ENCODE measurements around the gene CNGA2.
A peak's percentile ranks its signal among the peaks of the same experiment; 100 is the strongest.

Gene CNGA2

GRCh38 chrX:151712253-151712652 lies 22.3 kb upstream of the CNGA2 start:
- DNase-seq = no peak

- DNase-seq = peak in 1 of 5 donors; percentile 2
Observed at GRCh38 chrX:151713849-151714248, 20.7 kb upstream of the CNGA2 start.

- DNase-seq = no peak
Observed at GRCh38 chrX:151714362-151714761, 20.2 kb upstream of the CNGA2 start.

- no peak for DNase-seq
Observed at GRCh38 chrX:151715752-151716151, 18.8 kb upstream of the CNGA2 start, which contains the start of gene FATE1. FATE1 (plus strand) TSS chrX:151716035; CDS start chrX:151716120, 85 bp downstream.

- peak in 1 of 5 donors; percentile 2 for DNase-seq
Observed at GRCh38 chrX:151722241-151722846, 12.2 kb upstream of the CNGA2 start.

GRCh38 chrX:151723156-151723760 lies 11.3 kb upstream of the CNGA2 start:
- DNase-seq = no peak

GRCh38 chrX:151724563-151725337 lies 9.8 kb upstream of the CNGA2 start:
- no peak for DNase-seq

- no peak for DNase-seq
Observed at GRCh38 chrX:151725338-151725614, 9.3 kb upstream of the CNGA2 start.

- DNase-seq = no peak
Observed at GRCh38 chrX:151726751-151727150, 7.8 kb upstream of the CNGA2 start.

GRCh38 chrX:151727346-151727745 lies 7.2 kb upstream of the CNGA2 start:
- no peak for DNase-seq

- no peak for DNase-seq
Observed at GRCh38 chrX:151729056-151729725, 5.4 kb upstream of the CNGA2 start.

- DNase-seq = no peak
Observed at GRCh38 chrX:151735219-151735618, 673 bp downstream of the CNGA2 start.

GRCh38 chrX:151736685-151737084 lies 2.1 kb downstream of the CNGA2 start:
- no peak for DNase-seq

GRCh38 chrX:151737494-151737893 lies 2.9 kb downstream of the CNGA2 start:
- DNase-seq = no peak

GRCh38 chrX:151738751-151739150 lies 4.2 kb downstream of the CNGA2 start:
- no peak for DNase-seq

GRCh38 chrX:151741606-151742005 lies 7.1 kb downstream of the CNGA2 start:
- no peak for DNase-seq

GRCh38 chrX:151742311-151742710 lies 7.8 kb downstream of the CNGA2 start:
- no peak for DNase-seq

GRCh38 chrX:151743651-151744470 lies 9.3 kb downstream of the CNGA2 start:
- DNase-seq = no peak

- no peak for DNase-seq
Observed at GRCh38 chrX:151745651-151746050, 11.1 kb downstream of the CNGA2 start.

GRCh38 chrX:151746502-151746901 lies 12.0 kb downstream of the CNGA2 start:
- DNase-seq = no peak

- no peak for DNase-seq
Observed at GRCh38 chrX:151750511-151750910, 16.0 kb downstream of the CNGA2 start.

GRCh38 chrX:151752847-151753246 lies 18.3 kb downstream of the CNGA2 start:
- no peak for DNase-seq

All from T-helper 1 cell (primary cell).